GM10266 (cell line): Measurements from ENCODE around the gene OAS3.

Source experiments
- DNase-seq: peaks from one replicate; pipeline ENCODE4 v3.0.0; 2012; ENCODE audit errors: extremely low spot score
- TF ChIP-seq, protein P1 (sequence below): IDR thresholded peaks from 2 replicates; pipeline ENCODE4 v1.5.1; 2012; ENCODE audit warnings: mild to moderate bottlenecking, low read depth; ENCODE audit not compliant: control insufficient read depth, insufficient read depth; ENCODE audit errors: missing control alignments

The OAS3 gene

DNA sequence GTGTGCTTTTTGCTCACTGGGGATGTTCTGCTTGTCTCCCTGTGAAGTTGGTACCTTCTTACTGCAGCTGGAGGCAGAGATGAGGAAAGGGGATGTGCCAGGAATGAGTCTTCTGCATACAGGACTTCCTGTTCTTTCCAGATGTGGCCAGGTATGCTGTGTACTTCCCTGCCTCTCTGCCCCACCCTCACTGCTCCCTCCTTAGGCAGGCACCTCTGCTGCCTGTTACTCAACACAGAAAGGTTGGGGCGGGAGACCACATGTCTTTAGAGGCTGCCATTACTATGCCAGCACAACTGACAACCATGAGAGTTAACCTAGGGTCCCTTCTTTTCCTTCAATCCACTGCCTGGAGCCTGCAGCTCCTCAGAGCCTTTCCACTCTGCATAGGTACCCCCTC is 2.0 kb upstream of the OAS3 start:
- TF ChIP-seq, protein P1, sequence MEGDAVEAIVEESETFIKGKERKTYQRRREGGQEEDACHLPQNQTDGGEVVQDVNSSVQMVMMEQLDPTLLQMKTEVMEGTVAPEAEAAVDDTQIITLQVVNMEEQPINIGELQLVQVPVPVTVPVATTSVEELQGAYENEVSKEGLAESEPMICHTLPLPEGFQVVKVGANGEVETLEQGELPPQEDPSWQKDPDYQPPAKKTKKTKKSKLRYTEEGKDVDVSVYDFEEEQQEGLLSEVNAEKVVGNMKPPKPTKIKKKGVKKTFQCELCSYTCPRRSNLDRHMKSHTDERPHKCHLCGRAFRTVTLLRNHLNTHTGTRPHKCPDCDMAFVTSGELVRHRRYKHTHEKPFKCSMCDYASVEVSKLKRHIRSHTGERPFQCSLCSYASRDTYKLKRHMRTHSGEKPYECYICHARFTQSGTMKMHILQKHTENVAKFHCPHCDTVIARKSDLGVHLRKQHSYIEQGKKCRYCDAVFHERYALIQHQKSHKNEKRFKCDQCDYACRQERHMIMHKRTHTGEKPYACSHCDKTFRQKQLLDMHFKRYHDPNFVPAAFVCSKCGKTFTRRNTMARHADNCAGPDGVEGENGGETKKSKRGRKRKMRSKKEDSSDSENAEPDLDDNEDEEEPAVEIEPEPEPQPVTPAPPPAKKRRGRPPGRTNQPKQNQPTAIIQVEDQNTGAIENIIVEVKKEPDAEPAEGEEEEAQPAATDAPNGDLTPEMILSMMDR = no peak
- DNase-seq = no peak

DNA sequence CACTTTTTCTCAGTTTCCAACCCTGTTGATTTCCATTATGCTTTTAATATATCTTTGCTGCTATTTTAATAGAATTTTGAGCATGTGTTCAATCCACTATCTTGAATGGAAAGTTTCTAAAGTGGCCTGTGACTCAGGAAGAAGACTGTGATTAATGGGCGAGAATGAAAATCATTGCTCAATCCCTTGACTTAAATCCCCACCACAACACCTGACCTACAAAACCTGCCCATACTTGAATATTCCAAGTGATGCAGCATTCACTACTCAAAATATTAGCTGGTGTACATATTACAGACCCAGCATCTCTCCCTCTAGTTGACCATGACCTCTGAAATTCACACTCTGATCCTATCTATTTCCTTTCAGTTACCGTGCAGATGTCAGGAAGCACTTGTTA is 1.3 kb upstream of the OAS3 start:
- TF ChIP-seq, protein P1 = no peak
- no peak for DNase-seq

DNA sequence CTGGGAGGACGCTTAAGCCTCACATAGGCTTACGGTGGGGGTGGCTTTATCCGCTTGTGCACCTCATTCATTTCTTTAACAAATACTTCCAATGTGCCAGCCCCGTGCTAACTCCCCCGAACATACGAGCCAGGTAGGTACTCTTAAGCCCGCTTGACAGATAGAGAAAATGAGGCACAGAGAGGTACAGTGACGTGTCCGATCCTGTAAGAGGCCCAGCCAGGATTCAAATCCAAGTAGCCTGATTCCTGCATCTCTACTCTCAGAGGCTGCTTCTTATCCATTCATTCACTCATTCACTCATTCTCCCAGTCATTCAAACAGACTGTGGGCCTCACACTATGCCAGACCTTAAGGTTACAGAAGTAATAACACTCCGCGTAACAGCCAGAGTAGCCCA is 477 bp downstream of the OAS3 start:
- DNase-seq = no peak
- TF ChIP-seq, protein P1 = no peak

DNA sequence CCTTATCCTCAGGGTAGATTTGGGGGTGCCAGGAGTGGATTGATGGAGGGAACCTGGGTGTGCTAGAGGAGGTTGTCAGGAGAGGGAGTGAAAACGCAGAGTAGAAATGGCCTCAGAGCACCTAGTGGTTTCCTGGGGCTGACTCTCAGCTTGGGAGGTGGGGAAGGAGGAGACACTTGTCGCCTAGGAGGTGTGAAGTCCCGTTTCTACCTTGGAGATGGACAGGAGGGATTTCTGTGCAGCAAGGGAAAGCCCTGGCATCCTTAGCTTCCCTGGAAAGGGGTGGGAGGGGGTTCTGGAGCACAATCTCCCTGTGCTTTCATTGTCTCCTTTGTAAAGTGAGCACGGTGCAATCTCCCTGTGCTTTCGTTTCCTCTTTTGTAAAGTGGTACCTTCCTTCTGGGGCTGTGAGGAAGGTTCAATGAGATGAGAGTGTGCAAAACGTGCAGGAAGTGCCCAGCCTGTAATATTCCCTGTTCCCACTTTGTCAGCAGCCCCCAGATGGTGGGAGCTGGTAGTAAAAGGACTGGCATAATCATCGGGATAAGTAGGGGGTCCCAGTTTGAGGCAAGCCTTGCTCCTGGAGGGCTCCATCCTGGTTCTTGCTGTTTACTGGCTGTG is 1.6 kb downstream of the OAS3 start:
- TF ChIP-seq, protein P1 = no peak
- peak; percentile 73 for DNase-seq

DNA sequence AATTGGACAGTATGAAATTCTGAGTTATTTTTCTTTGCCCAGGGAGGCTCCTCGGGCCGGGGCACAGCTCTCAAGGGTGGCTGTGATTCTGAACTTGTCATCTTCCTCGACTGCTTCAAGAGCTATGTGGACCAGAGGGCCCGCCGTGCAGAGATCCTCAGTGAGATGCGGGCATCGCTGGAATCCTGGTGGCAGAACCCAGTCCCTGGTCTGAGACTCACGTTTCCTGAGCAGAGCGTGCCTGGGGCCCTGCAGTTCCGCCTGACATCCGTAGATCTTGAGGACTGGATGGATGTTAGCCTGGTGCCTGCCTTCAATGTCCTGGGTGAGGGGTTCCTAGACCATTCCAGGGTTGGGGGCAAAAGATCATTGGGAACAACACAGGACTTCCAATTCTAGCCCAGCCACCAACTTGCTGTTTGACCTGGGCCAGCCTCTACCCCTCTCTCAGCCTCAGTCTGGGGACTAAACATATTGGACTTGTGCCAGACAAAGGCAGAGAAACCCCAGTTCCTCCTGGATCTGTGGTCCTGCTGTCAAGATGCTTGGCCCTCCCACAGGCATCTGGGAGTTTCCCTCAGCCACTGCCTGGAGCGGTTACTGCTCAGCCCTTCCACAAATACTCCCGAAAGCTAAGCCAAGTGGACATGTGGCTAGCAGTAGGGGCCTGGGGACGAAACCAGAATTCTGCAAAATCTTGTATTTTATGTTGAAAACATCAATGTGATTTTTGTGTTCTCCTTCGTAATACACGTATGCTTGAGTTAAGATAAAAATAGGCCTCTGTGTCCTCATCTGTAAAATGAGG is 3.5 kb downstream of the OAS3 start:
- no peak for DNase-seq
- TF ChIP-seq, protein P1 = no peak

DNA sequence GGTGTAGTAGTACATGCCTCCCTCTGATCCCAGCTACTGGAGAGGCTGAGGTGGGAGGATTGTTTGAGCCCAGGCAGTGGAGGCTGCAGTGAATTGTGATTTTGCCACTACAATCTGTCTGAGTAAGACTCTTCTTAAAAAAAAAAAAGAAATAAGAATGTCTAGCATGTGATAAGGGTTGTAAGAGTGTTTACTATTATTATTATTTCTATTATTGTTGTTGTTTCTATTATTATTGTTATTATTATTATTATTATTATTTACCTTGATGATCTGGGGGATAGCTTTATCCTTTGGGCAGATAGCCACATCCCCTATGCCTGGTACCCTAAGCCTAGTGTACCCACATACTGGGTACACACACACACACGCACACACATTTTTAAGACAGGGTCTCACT is 4.3 kb downstream of the OAS3 start:
- TF ChIP-seq, protein P1 = no peak
- no peak for DNase-seq
